Progenitor cell of endocrine pancreas (in vitro differentiated cells): ENCODE measurements around the gene NSUN7. TPM values are rescaled to one million over a fixed set of nuclear protein-coding genes. Genes with fewer than 3 reads are reported as not detected.
A peak's percentile ranks its signal among the peaks of the same experiment; 100 is the strongest.

Source experiments
- DNase-seq: peaks from one replicate; pipeline ENCODE4 v3.0.0; 2021; ENCODE audit warnings: low spot score; ENCODE audit not compliant: unreplicated experiment
- H3K27ac Mint-ChIP-seq: 2 replicates; pipeline ENCODE4 v1.8.0; 2021; ENCODE audit warnings: mild to moderate bottlenecking, moderate library complexity, mixed read lengths
- H3K27me3 Mint-ChIP-seq: 2 replicates; pipeline ENCODE4 v1.8.0; 2021; ENCODE audit warnings: mixed read lengths
- H3K36me3 Mint-ChIP-seq: 2 replicates; pipeline ENCODE4 v1.8.0; 2022; ENCODE audit warnings: mixed read lengths; ENCODE audit not compliant: insufficient read depth
- H3K4me1 Mint-ChIP-seq: 2 replicates; pipeline ENCODE4 v1.8.0; 2021; ENCODE audit warnings: low read depth, mixed read lengths
- H3K4me3 Mint-ChIP-seq: 2 replicates; pipeline ENCODE4 v1.8.0; 2021; ENCODE audit warnings: low read depth, mild to moderate bottlenecking, moderate library complexity, mixed read lengths
- H3K9me3 Mint-ChIP-seq: 2 replicates; pipeline ENCODE4 v1.8.0; 2021; ENCODE audit warnings: low read depth, mixed read lengths
- CTCF ChIP-seq: fragments of 200-600 bp; sonication (generic); IDR thresholded peaks from one replicate; pipeline ENCODE4 v1.5.0; 2021; ENCODE audit warnings: antibody characterized with exemption, mild to moderate bottlenecking; ENCODE audit not compliant: unreplicated experiment
- total RNA-seq: library from RNA; stranded (reverse); gene quantifications from 2 replicates; pipeline ENCODE4 v1.2.1, GENCODE V29; 2021

Gene NSUN7
- total RNA-seq, 1 donor from 2014 or later = 17.5 TPM

DNA sequence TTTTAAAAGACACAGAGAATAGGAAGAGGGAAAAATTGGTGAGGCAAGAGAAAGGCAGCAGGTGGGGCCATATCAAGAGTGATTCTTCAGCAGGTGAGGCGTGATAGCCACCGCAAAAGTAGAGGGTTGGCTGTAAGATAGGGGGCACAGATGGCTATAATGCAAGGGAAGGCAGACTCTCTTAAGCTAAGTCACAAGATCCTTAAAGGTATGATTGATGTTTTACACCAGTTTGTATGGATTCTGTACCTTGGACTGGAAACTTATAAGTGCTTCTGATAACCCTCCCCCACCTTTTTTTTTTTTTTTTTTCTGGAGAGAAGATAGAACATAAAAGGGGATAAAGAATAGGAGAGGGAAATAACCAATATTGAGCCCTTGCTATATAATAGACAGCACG, 40.0 kb downstream of the NSUN7 start:
- DNase-seq = no peak
- Mint-ChIP-seq H3K4me3 (no peak overlapping the region), H3K27me3 (no peaks in the 10 kb centered on the region), H3K9me3 (peaks cover 4% of the 10 kb centered on the region), H3K27ac (no peak overlapping the region), H3K4me1 (no peaks in the 10 kb centered on the region), H3K36me3 (peaks cover 3% of the 10 kb centered on the region)
- no peak for TF ChIP-seq CTCF

DNA sequence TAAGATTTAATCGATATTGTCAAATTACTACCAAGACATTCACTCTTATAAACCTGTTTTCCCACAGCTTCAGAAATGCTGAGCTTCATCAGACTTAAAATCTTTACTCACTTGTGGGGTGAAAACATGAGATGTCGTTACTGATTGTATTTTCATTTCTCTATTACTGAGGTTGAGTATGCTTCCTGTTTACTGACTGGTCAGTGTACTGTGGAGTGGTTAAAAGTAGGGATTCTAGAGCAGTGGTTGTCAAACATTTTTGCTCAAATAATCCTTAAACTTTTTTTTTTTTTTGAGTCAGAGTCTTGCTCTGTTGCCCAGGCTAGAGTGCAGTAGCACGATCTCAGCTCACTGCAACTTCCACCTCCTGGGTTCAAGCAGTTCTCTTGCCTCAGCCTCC, 50.3 kb downstream of the NSUN7 start:
- H3K9me3 Mint-ChIP-seq = no peaks in the 10 kb centered on the region
- no peaks in the 10 kb centered on the region for H3K27me3 Mint-ChIP-seq
- no peak for DNase-seq
- no peak overlapping the region for H3K27ac Mint-ChIP-seq
- H3K4me1 Mint-ChIP-seq = no peaks in the 10 kb centered on the region
- no peaks in the 10 kb centered on the region for H3K36me3 Mint-ChIP-seq
- no peak overlapping the region for H3K4me3 Mint-ChIP-seq
- TF ChIP-seq CTCF = no peak

GRCh38 chr4:40804598-40804997, 54.8 kb downstream of the NSUN7 start:
- peaks cover 7% of the 10 kb centered on the region for H3K36me3 Mint-ChIP-seq
- H3K27ac Mint-ChIP-seq = no peak overlapping the region
- DNase-seq = no peak
- no peaks in the 10 kb centered on the region for H3K9me3 Mint-ChIP-seq
- no peaks in the 10 kb centered on the region for H3K27me3 Mint-ChIP-seq
- TF ChIP-seq CTCF = no peak
- no peak overlapping the region for H3K4me3 Mint-ChIP-seq
- H3K4me1 Mint-ChIP-seq = no peaks in the 10 kb centered on the region

- Mint-ChIP-seq H3K4me3 (no peak overlapping the region), H3K27me3 (no peaks in the 10 kb centered on the region), H3K36me3 (peaks cover 9% of the 10 kb centered on the region), H3K27ac (peak overlapping the region; percentile 39), H3K4me1 (no peaks in the 10 kb centered on the region), H3K9me3 (no peaks in the 10 kb centered on the region)
- no peak for TF ChIP-seq CTCF
- DNase-seq = no peak
Observed at GRCh38 chr4:40808926-40809457, 59.2 kb downstream of the NSUN7 start.

DNA sequence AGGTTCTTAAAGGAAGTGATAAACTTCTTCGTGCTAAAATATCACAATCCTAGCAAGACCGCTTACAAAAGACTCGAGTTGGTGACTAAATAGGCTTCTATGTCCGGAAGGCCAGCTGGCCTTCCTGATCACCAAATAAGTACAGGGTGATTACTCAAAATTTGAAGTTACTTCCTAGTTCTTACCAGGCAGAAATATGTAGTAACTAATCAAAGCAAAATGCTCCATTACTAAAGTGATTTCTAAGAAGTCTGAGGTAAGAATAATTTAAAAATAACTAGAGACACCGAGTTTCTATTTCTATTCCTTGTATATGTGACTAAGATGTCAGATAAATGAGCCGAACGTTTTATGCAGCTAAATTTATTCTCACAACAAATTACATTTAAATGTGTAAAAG, 62.2 kb downstream of the NSUN7 start:
- H3K27ac Mint-ChIP-seq = no peak overlapping the region
- no peak overlapping the region for H3K4me3 Mint-ChIP-seq

More for the DNA sequence above, 62.2 kb downstream of the NSUN7 start:
- no peak for DNase-seq
- H3K9me3 Mint-ChIP-seq = no peaks in the 10 kb centered on the region
- H3K27me3 Mint-ChIP-seq = no peaks in the 10 kb centered on the region
- no peak for TF ChIP-seq CTCF
- peaks cover 19% of the 10 kb centered on the region for H3K36me3 Mint-ChIP-seq
- H3K4me1 Mint-ChIP-seq = no peaks in the 10 kb centered on the region
